ENCODE data around the gene PTAFR.
A peak's percentile ranks its signal among the peaks of the same experiment; 100 is the strongest.

Gene PTAFR

GRCh38 chr1:28176492-28177470 is at the start of gene PTAFR:
TSS of gene PTAFR (minus strand) at chr1:28176690. CDS start at chr1:28151021, 25,669 bp downstream.
- FAIRE-seq: no peak

- FAIRE-seq: no peak
Measured at GRCh38 chr1:28213315-28213714, 36.8 kb upstream of the PTAFR start.

- FAIRE-seq: no peak
Measured at GRCh38 chr1:28209700-28210099, 33.2 kb upstream of the PTAFR start.

GRCh38 chr1:28208818-28209441 is 32.4 kb upstream of the PTAFR start:
- FAIRE-seq: peak; percentile 91

GRCh38 chr1:28205243-28205642 is 28.8 kb upstream of the PTAFR start:
- no peak for FAIRE-seq

- FAIRE-seq: no peak
Measured at GRCh38 chr1:28200234-28200873, 23.9 kb upstream of the PTAFR start.

GRCh38 chr1:28199328-28200233 is 23.1 kb upstream of the PTAFR start:
- FAIRE-seq: no peak

- no peak for FAIRE-seq
Measured at GRCh38 chr1:28197682-28198415, 21.4 kb upstream of the PTAFR start.

- FAIRE-seq: no peak
Measured at GRCh38 chr1:28196330-28196729, 19.8 kb upstream of the PTAFR start.

GRCh38 chr1:28195780-28196179 is 19.3 kb upstream of the PTAFR start:
- FAIRE-seq: no peak

- no peak for FAIRE-seq
Measured at GRCh38 chr1:28194326-28195035, 18.0 kb upstream of the PTAFR start.

- no peak for FAIRE-seq
Measured at GRCh38 chr1:28193701-28194161, 17.2 kb upstream of the PTAFR start.

- no peak for FAIRE-seq
Measured at GRCh38 chr1:28190996-28191645, 14.6 kb upstream of the PTAFR start.

GRCh38 chr1:28190337-28190979 is 14.0 kb upstream of the PTAFR start:
- FAIRE-seq: no peak

- no peak for FAIRE-seq
Measured at GRCh38 chr1:28185071-28185470, 8.6 kb upstream of the PTAFR start.

GRCh38 chr1:28180306-28181305 is 4.1 kb upstream of the PTAFR start:
- FAIRE-seq: no peak

GRCh38 chr1:28178690-28179485 is 2.4 kb upstream of the PTAFR start:
- FAIRE-seq: no peak

Data from A204.1 (cell line).